ENCODE measurements around the gene CASP9. TPM values are rescaled to one million over a fixed set of nuclear protein-coding genes. Genes with fewer than 3 reads are reported as not detected.
"Not testable (repeated sequence)": the region's sequence is repeated elsewhere in the genome, so short reads cannot be mapped to it uniquely, and the experiment has no call there.

Gene CASP9
- total RNA-seq, 3 donors from 2014 or later = 12.5 to 15.8 (median 13.4) TPM

DNA sequence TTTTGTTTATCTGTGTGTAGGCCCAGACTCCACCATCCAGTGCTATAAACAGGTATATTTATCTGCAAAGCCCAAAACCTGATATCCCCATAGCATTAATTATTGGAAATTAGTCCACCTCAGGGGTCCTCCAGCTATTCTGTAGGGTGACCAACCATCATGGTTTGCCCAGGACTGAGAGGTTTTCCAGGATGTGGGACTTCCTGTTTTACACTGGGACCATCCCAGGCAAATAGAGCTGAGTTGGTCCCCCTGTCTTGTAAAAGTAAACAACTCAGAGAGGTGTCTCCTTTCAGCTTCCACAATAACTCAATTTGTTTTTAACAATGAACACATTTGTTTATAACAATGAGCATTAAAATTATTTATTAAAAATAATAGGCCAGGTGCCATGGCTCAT, 55.9 kb downstream of the CASP9 start:
- Histone ChIP-seq H3K4me3 (no peak overlapping the region), H3K4me1 (no peaks in the 10 kb centered on the region), H3K9me3 (no peaks in the 10 kb centered on the region), H3K36me3 (no peaks in the 10 kb centered on the region), H3K27ac (no peak overlapping the region), H3K27me3 (no peaks in the 10 kb centered on the region)
- DNase-seq (ENCODE audit: low spot score in 2 of 2) = no peak
- intact Hi-C loops (cut with DNase I; ENCODE audit: low total_unique reads) = no loop called here
- TF ChIP-seq POLR2AphosphoS5 (IDR thresholded peaks at IDR 0.05) = no peak
- TF ChIP-seq POLR2A (IDR thresholded peaks at IDR 0.05) = no peak
- TF ChIP-seq, protein P1, sequence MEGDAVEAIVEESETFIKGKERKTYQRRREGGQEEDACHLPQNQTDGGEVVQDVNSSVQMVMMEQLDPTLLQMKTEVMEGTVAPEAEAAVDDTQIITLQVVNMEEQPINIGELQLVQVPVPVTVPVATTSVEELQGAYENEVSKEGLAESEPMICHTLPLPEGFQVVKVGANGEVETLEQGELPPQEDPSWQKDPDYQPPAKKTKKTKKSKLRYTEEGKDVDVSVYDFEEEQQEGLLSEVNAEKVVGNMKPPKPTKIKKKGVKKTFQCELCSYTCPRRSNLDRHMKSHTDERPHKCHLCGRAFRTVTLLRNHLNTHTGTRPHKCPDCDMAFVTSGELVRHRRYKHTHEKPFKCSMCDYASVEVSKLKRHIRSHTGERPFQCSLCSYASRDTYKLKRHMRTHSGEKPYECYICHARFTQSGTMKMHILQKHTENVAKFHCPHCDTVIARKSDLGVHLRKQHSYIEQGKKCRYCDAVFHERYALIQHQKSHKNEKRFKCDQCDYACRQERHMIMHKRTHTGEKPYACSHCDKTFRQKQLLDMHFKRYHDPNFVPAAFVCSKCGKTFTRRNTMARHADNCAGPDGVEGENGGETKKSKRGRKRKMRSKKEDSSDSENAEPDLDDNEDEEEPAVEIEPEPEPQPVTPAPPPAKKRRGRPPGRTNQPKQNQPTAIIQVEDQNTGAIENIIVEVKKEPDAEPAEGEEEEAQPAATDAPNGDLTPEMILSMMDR (IDR thresholded peaks at IDR 0.05) = no peak

DNA sequence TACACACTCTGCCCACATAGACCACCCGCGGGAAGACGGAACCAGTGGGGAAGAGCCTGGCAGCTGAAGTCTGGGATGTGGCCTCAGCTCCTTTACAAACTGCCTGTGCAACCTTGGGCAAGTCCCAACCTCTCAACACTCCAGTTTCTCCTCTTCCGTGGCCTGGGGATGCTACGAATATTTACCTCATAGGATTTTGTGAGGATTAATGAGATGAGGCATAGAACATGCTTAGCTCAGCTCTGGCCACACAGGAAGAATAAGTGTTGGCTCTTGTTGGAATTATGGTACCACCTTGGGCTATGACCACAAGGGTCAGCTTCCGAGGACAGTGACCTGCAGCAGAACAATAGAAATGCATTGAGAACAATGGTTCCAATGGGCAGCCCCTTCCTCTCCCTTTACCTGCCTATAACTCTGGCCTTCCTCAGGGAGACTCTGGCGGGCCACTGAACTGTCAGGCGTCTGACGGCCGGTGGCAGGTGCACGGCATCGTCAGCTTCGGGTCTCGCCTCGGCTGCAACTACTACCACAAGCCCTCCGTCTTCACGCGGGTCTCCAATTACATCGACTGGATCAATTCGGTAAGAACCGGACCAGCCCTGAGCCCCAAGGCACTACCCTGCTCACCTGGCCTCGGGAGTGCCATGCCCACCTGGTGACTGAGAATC, 56.9 kb downstream of the CASP9 start:
- H3K27me3 ChIP-seq; H3K36me3 ChIP-seq; H3K27ac ChIP-seq; intact Hi-C loops (cut with DNase I; ENCODE audit: low total_unique reads); DNase-seq (ENCODE audit: low spot score in 2 of 2); H3K4me3 ChIP-seq; H3K4me1 ChIP-seq; H3K9me3 ChIP-seq: not testable (repeated sequence)

DNA sequence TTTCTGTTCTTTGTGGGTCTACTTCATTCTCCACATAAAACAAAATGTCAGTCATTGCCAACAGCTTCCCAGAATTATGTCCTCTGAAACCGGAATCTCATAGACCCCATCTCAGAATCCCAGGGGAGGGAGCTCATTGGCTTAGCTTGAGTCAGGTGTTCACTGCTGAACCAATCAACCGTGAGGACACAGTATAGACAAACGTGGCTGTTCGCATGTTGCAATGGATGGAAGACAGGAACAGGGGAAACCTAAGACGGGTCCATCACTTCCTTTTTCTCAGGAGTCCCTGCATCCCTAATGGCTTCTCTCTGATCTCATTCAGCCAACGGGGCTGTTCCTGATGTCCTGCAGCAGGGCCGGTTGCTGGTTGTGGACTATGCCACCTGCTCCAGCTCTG, 58.3 kb downstream of the CASP9 start:
- no peak overlapping the region for H3K27ac ChIP-seq
- no peak for DNase-seq (ENCODE audit: low spot score in 2 of 2)
- intact Hi-C loops (cut with DNase I; ENCODE audit: low total_unique reads) = no loop called here
- H3K4me1 ChIP-seq = no peaks in the 10 kb centered on the region
- no peak overlapping the region for H3K4me3 ChIP-seq
- no peaks in the 10 kb centered on the region for H3K36me3 ChIP-seq
- TF ChIP-seq POLR2AphosphoS5 (IDR thresholded peaks at IDR 0.05) (no peak), POLR2A (IDR thresholded peaks at IDR 0.05) (no peak)
- TF ChIP-seq, protein P1 (IDR thresholded peaks at IDR 0.05) = no peak
- H3K27me3 ChIP-seq = no peaks in the 10 kb centered on the region
- H3K9me3 ChIP-seq = no peaks in the 10 kb centered on the region

DNA sequence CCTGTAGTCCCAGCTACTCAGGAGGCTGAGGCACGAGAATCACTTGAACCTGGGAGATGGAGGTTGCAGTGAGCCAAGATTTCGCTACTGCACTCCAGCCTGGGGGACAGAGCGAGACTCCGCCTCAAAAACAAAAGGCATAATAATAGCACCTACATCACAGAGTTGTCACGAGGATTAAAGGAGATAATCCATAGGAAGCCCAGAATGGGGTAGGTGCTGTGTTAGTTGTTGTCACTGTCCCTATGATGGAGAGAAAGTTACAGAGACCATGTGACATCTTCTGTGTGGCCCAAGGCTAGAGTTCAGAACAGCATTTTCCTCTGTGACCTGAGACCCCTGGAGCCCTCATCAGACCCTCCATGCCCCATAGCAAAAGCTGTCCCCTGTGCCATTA, 60.1 kb downstream of the CASP9 start:
- H3K27ac ChIP-seq; H3K4me1 ChIP-seq; DNase-seq (ENCODE audit: low spot score in 2 of 2); H3K9me3 ChIP-seq; H3K36me3 ChIP-seq; H3K27me3 ChIP-seq; intact Hi-C loops (cut with DNase I; ENCODE audit: low total_unique reads); H3K4me3 ChIP-seq: not testable (repeated sequence)

DNA sequence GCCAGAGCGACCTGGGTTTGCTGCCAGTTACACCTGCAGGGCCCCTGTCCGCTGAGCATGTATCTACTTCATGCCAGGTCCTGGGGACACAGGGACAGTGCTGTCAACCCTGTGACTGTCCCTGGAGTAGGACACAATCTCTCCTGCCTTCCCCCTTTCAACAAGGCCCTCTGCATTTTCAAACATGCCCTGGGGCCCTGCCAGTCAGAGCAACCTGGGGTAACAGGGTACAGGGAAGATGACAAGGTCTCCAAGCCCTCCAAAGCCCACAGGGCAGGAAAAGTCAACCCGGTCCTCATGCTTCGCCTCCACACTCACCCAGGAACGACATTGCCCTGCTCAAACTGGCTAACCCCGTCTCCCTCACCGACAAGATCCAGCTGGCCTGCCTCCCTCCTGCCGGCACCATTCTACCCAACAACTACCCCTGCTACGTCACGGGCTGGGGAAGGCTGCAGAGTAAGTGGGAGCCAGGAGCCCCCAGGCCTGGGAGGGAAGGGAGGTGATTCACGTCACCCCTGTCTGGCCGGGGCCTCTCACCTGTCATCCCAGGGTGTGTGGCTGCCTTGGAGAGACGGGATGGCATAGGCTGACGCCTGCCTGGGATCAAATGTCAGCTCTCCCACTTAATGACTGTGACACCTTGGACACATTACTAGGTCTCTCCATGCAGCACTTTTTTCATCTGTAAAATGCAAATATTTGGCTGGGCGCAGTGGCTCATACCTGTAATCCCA, 60.8 kb downstream of the CASP9 start:
- intact Hi-C loops (cut with DNase I; ENCODE audit: low total_unique reads) = not testable (repeated sequence)

DNA sequence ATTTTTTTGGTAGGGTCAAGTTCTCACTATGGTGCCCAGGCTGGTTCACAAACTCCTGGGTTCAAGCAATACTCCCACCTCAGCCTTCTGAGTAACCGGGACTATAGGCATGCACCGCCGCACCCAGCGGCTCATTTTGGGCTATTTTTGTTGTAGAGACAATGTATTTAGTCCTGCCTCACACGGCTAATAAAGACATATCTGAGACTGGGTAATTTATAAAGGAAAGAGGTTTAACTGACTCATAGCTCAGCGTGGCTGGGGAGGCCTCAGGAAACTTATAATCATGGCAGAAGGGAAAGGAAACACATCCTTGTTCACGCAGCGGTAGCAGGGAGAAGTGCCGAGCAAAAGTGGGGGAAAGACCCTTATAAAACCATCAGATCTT, 63.3 kb downstream of the CASP9 start:
- intact Hi-C loops (cut with DNase I; ENCODE audit: low total_unique reads) = no loop called here
- TF ChIP-seq POLR2A (IDR thresholded peaks at IDR 0.05) (no peak), POLR2AphosphoS5 (IDR thresholded peaks at IDR 0.05) (no peak)
- TF ChIP-seq, protein P1 (IDR thresholded peaks at IDR 0.05) = no peak
- no peaks in the 10 kb centered on the region for H3K4me1 ChIP-seq
- no peak for DNase-seq (ENCODE audit: low spot score in 2 of 2)
- H3K36me3 ChIP-seq = no peaks in the 10 kb centered on the region
- no peaks in the 10 kb centered on the region for H3K9me3 ChIP-seq
- no peak overlapping the region for H3K4me3 ChIP-seq
- H3K27ac ChIP-seq = no peak overlapping the region
- H3K27me3 ChIP-seq = no peaks in the 10 kb centered on the region

More for the DNA sequence above, 60.8 kb downstream of the CASP9 start:
- H3K27me3 ChIP-seq; DNase-seq (ENCODE audit: low spot score in 2 of 2); H3K4me1 ChIP-seq; H3K4me3 ChIP-seq; H3K9me3 ChIP-seq; H3K36me3 ChIP-seq; H3K27ac ChIP-seq: not testable (repeated sequence)
